HuH-7.5 (cell line): ENCODE results near the gene SCAMP5.

ENCODE experiments used
- DNase-seq: peaks from one replicate; pipeline ENCODE4 v3.0.0; 2011; ENCODE audit warnings: low spot score

Gene SCAMP5

DNA sequence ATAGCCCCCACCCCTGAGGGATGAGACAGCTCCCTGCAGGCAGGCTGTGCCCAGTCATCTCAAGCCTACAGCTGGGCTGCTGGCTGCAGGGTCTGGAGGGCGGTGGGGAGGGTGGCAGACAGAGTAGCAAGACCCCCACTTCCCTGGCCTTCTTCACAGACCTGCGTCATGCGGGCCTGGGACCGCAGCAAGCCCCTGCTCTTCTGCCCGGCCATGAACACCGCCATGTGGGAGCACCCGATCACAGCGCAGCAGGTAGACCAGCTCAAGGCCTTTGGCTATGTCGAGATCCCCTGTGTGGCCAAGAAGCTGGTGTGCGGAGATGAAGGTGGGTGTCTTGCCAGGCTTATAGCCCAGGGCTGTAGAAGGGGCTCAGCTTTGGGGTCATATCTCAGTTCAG, 53.0 kb downstream of the SCAMP5 start:
- DNase-seq = no peak

DNA sequence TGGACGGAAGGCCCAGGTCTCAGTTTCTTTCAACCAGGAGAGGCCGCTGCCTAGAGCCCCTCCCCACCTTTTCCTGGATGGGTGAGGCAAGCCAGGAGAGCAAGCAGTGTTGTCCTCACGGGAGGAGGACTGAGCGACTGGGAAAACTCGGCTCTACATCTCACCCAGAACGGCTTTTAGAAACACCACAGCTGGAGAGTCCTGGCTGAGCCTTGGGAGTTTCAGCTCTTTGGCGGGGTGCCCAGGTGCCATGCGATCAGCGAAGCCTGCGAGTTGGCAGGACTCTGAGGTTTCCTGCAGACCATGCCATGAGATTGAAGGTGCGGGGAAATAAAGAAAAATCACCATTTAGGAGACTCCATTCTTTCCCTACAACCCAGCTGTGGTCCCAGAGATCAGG, 54.0 kb downstream of the SCAMP5 start:
- DNase-seq = no peak

DNA sequence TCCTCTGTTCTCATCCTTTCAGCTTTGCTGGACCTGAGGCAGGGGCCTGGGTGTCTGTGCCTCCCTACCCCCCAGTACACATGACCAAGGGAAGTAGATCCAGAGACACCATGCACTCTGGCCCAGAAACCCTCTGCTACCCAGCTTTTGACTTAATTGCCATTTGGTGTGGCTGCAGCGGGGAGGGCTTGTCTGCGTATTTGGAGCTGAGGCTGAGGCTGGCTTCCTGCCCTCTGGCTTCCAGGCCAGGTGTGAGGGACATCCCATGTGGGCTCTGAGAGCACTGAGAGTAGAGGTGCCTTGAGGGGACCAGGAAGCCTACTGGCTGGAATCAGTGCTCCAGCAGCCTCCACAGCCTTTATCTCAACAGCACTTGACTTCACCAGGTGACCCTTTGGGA, 54.9 kb downstream of the SCAMP5 start:
- no peak for DNase-seq

DNA sequence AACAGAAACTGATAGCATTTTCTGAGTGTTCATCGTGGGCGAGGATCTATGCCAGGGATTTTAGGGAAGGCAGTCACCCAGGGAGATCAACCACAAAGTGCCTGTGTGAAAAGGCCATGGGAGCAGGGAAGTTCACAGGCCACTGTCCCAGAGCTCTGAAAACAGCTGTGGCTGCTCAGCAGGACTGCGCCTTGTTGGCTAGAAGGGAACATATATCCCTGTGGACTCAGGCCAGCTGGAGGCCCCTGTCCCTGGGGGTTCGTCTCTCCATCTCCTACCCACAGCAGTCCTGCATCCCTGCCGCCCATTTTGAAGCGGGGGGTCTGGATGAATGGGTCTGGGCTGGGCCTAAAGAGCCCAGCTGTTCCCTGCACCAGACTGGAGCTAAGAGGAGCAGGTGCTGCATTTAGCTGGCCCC, 55.8 kb downstream of the SCAMP5 start:
- no peak for DNase-seq

DNA sequence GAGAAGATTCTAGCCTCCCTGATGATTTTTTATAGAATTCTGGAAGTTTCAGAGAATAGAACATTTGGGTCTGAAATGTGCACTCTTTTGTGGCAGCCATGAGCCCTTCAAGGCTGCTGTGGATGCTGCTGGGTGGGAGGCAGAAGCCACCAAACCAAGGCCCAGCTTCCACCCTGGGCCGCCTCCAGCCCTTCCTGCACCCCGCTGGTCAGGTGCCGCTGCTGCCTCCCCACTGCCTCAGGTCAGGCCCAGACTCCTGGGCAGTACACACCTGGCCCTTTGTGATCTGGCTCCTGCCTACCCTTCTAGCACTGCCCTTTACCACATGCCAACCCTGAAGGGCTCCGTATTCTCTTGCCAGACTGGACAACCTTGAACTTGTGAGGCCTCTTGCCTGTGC, 56.3 kb downstream of the SCAMP5 start:
- no peak for DNase-seq

DNA sequence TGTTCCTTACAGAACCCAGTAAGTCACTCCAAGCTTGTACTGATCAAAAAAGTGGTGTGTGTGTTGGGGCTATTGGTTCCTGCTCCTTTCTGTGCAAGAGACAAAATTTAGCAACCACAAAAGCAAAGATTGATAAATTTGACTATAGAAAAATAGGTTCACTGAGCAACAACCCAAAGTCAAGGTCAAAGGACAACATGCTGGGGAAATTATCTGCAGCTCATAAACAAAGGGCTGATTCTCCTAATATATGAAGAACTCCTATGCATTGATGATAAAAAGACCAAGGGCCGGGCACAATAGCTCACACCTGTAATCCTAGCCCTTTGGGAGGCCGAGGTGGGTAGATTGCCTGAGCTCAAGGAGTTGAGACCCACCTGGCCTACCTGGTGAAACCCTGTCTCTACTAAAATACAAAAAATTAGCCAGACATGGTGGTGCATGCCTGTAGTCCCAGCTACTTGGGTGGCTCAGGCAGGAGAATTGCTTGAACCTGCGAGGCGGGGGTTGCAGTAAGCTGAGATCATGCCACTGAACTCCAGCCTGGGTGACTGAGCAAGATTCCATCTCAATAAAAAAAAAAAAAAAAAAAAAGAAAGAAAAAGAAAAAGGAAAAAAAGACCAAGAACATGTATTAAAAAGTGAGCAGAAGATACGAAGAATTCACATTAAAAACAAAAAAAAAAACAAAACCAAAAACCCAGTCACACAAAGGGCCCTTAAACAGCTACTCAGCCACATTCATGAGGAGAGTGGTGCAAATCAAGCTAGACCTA, 57.8 kb downstream of the SCAMP5 start:
- DNase-seq = no peak

DNA sequence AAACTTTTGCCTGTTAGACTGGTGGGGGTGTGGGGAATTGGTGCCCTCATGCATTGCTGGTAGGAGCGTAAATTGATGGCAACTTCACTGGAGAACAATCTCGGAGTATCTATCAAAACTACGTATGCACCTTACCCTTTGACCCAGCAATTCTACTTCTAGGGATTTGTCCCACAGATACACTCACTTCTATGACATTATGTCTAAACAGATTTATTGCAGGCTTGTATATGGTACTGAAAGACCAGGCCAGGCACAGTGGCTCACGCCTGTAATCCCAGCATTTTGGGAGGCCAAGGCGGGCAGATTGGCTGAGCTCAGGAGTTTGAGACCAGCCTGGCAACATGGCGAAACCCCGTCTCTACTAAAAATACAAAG, 58.4 kb downstream of the SCAMP5 start:
- DNase-seq = no peak

DNA sequence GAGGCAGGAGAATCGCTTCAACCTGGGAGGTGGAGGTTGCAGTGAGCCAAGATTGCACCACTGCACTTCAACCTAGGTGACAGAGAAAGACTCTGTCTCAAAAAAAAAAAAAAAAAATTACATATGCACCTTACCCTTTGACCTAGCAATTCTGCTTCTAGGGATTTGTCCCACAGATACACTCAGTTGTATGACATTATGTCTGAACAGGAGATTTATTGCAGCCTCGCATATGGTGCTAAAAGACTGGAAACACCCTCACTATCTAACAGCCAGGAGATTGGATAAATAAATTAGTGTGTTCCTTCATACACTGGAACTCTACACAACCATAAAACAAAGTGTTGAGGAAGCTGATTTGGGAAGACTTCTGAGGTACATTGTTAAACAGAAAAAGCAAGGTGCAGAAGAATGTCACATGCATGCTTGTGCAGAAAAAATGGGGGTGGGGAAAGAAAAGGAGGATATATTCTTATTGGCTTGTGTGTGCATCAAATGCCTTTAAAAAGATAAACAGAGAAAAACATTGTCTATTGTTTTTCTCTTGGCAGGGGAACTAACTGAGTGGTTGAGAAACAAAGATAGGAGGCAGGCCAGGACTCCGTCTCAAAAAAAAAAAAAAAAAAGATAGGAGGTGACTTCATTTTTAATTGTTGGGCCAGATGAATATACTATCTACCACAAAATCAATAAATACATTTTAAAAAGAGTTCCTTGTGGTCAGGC, 59.0 kb downstream of the SCAMP5 start:
- DNase-seq = no peak

DNA sequence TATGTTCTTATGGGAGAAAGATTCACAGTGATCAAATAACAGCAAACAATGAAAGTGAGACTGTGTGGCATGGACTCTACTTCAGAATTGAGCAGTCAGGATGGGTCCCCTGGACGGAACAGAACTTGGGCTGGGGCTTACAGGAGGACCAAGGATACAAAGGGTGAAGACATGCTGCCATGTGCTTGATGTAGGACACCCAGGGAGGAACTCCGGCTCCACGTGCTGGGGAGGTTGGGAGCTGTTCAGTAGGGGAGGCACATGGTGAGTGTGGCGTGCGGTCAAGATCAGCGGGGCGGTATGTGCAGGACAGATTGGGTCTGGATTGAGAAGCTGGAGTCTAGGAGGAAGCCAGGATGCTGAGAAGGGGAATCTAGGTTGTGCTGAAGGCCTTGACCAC, 60.7 kb downstream of the SCAMP5 start:
- DNase-seq = no peak

DNA sequence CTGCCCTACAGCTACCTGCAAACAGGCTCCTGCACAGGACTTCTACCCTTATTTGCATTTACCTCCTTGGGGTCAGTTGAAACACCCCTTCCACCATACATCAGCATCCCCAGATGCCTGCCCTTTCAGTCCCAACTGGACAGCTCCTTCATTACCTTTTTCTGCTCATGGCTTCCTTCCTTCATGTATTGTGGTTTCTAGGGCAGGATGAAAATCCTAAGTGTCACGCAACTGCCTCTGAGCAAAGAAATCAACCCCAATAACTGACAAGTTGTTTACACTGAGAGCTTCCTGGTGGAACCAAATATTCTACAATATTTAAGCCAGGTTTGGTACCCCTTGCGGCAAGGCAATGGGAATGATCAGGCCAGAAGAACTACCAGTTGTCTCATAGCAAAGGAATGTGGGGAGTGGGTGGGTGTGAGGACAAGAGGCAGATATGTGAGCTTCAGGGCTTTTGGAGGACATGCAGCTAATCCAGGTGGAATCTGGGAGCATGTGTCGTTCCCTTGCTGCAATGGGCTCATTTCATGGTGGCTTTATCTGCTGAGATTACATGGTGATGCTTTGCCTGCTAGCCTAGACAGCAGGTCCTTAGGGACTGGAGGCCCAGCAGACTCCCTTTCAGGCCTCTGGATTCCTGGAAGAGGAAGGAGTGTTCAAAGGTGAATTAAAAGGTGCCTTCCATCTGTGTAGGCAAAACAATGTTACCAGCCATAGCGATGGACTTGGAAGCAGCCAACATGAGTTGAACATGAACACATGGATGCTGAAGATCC, 63.0 kb downstream of the SCAMP5 start:
- peak; percentile 39 for DNase-seq

DNA sequence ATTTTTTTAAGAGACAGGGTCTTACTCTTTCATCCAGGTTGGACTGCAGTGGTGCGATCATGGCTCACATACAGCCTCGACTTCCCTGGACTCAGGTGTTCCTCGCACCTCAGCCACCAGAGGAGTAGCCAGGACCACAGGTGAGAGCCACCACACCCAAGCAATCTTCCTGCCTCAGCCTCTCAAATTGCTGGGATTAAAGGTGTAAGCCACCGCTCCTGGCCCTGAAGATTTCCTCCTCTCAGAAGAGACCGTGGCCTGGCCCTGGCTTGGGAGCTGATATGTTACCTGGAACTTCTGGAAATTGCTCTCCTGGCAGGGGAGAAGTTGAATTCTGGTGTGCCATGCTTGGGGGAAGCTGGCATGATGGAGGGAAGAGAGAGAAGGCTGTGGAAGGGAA, 64.2 kb downstream of the SCAMP5 start:
- DNase-seq = no peak

DNA sequence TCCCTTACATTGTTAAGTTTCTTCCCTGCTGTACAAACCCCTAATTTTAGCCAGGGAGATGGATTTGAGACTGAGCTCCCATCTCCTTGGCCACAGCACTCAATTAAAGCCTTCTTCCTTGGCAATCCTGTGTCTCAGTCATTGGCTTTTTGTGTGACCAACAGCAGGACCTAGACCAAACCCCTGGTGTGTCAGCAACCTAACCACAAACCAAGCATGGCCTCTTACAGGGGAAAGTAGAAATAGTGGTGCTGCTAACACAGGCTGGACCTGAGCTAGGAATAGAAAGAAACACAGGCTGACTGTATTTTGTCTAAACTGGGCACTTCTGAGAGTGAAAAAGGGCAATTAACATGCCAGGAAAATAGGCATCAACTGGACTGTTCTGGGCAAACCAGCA, 65.9 kb downstream of the SCAMP5 start:
- no peak for DNase-seq

DNA sequence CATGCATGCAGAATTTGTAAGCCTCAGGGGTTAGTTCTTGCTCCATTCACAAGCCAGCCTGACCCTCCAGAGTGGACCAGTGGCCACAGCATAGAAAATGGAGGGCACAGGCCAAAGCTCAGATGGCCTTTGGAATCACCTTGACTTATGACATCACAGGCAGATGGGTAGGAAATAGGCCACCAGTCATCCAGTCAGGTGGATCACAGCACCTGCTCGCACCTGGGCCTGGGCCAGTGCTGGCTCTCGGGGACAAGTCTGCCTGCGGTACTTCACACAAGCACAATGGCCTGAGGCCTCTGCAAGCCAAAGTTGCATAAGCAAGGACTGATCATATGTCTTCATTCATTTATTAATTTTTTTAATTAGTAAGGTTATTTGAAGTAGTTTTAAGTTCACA, 67.3 kb downstream of the SCAMP5 start:
- no peak for DNase-seq

DNA sequence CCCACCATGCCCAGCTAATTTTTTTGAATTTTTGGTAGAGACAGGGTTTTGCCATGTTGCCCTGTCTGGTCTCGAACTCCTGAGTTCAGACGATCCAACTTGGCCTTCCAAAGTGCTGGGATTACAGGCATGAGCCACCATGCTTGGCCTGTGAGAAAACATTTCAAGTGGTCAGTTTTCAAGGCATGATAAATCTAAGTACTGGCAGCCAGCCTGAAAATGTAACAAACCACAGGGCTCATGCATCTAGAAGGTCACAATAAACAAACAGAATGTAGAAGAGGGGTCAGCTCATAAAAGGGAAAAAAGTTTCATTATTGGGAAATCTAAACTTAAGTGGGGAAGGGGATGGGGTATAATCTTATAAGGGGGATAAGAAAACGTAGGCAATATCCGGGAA, 68.0 kb downstream of the SCAMP5 start:
- DNase-seq = no peak

DNA sequence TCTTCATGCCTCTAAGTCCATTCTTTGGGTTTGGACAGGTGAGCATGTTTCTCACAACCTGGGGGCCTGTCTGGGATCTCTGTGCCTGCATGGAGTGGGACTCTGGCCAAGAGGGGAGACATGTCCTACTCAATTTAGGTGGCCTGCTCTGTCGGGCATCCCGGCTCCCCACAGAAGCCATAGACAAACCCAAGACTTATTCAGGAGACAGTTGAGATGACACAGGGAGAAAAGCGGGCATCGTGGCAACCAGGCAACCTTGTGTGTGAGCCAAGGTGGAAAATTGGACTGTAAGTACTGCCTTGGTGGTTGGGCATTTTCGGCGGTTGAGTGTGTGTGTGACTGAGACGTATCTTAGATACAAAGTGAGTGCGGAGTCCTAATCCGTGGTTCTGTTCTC, 68.5 kb downstream of the SCAMP5 start:
- DNase-seq = no peak

DNA sequence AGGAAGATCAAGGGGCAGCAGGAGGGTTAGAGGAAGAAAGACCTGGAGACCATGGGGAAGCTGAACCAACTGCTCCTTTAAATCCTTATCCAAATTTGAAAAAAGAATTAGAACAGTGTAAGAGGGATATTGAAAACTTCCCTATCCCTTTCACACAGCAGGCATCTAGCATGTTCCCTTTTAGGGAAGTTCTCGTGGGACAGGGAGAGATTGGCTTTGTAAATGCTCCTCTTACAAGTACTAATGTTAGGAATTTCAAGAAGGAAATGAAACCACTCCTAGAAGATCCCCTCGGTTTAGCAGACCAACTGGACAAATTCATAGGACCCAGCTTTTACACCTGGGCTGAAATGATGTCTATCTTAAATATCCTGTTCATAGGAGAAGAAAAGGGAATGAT, 69.5 kb downstream of the SCAMP5 start:
- no peak for DNase-seq

DNA sequence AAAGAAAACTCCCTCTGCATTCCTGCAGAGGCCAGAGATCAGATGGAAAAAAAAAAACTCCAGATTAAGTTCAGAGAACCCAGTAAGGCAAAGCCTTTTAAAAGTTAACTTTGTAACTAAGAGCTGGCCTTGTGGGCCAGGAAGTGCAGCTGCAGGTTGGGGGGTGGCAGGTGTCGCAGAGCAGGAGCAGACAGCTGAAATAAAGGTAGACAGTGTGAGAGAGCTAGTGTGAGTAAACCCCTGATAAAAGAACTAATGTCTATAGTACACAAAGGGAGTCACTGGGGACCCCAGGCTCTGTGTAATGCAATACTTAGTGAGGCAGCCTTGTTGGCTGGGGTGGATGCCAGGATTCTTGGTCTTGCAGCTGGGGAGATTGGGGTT, 70.1 kb downstream of the SCAMP5 start:
- no peak for DNase-seq

DNA sequence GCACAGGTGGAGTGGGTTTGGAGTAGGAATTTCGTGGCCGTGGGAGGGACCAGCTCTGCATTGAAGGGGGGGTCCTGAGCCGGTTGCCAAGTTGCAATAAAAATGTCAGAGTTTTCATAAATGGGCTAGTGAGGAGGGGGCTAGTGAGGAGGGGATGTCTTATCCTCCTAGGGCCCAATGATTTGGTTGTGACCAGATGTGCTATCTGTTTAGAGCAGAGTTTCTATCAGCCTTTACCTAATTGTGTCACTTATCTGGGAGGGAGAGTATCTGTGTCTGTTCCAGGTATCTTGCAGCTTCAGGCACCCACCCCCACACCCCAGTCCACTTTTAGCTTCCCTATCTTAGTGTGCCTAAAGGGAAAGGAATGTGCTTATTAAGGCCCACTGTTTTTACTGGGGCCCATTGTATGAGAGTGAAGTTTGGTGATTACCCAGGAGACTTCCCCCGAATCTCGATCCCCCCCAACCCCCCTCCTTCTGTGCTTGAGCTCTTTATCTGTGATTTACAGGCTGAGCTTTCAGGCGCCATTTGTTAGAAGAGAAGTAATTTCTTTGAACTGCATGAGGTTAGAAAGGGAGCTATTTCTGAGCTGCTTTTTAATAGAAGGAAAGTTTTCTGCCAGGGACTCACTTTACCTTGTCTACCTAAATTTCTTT, 70.6 kb downstream of the SCAMP5 start:
- no peak for DNase-seq

DNA sequence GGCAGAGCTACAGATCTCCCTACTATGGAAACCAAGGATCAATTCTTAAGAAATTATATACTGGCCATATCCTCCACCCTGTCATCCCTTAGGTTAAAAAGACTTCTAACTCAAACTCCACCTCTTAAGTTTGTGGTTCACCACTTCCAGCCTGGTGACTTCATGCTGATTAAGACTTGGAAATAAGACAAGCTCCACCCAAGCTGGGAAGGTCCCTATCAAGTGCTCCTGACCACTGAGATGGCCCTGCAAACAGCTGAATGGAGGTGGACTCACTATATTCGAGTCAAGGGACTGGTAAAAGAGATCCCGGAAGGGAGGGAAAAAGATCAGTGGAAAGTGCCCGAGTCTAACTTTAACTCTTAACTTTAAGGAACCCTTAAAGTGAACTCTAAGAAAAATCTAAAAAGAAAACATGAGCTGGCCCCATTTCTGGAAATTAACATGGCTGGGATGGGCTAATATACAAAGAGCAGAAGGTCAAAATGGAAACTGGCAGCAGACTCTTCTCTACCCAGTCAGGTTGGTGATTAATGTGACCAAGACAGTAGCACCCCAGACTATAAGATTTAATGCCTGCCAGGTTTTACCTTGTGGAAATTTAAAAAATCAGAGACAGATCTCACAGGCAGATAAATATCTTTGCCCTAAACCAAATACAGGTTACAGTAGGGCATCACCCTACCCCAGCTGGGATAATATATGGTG, 71.9 kb downstream of the SCAMP5 start:
- DNase-seq = no peak

DNA sequence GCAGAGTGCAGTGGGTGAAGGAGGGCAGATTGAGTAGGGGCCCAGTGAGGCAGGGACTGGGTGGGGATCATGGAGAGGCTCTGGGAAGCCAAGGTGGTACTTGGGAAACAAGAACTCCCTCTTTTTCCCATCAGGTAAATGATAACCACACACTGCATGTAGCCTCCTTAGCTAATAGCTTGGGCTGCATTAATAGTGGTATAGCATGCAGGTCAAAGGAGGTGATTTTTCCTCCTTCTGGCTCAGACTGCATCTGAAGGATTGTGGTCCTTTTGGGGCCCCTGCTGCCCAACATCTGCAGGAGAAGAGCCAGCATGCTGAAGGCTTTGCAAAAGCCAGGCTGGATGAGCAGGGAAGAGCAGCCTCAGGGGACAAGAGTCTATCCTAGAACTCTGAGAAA, 73.4 kb downstream of the SCAMP5 start:
- no peak for DNase-seq

DNA sequence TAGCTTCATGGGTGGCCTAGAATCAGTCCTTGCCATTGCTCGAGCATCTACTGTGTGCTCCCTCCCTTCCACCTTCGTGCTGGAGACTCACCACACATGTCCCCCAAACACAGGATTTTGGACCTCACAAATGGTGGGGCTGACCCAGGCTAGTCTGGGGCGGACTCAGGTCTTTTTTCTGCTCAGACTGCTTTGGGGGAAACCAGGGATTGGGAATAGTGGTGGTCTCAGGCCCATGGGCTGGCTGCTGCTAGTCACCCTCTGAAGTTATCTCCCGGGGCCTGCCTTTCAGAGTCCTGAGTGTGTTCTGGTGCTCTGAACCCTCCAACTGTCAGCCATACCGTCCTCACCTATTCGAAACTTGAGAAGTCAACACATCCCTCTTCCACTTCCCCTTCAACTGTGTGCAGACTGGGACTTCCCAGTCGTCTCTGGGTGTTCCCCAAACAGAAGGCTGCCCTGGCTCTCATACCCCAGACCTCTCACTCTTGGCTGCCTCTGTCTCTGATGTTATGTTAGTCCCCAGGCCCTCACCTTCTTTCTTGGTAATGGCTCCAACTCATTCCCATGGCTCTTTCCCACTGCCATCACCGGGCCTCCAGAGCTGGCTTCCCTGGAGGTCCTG, 74.0 kb downstream of the SCAMP5 start:
- DNase-seq = no peak

DNA sequence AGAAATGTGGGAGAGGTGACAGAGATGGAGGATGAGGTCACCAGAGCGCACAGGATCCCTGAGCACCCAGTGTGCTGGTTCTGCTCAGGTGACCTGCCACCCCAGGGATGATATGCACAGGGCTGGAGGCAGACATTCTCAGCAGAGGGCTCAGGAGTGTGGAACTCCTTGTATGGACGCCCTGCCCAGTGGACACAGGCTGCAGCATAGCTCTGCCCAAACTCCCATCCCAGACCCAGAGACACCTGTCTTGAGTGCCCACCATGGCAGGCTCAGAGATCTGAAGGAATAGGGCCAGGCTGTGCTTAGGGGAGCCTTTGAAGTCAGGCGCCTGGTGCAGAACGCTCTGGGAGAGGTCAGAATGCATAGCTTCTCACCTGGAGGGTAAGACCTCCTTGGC, 75.3 kb downstream of the SCAMP5 start:
- no peak for DNase-seq
